ENCODE measurements around the gene CLK3.
"Not testable (repeated sequence)": the region's sequence is repeated elsewhere in the genome, so short reads cannot be mapped to it uniquely, and the experiment has no call there.

CLK3 gene

DNA sequence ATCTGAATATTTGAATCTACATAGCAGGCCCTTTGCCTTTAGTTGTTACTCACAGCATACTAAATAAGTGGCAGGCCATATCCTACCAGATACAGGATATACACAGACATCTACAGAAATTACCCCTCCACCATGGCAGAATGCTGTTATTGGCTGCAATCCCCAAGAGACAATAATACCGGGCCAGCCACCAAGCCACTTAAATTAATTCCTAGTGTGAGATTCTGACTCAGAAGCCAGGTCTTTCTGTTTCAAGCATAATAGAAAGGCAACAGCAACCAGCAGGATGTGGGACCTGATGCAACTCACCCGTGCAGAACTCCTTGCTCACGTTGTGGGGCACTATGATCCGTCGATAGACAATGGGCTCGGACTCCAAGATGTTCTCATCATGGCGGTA, 39.8 kb downstream of the CLK3 start:
- no peak overlapping the region for H3K4me3 ChIP-seq (replicated peaks; ENCODE audit: insufficient read depth, low read length)
- H3K27me3 ChIP-seq (ENCODE audit: insufficient read depth, poor library complexity, severe bottlenecking): no peaks in the 10 kb centered on the region
- no peak overlapping the region for H3K27ac ChIP-seq (replicated peaks)
- DNase-seq (ENCODE audit: low read depth in 1 of 2, low spot score in 1 of 2): no peak
- TF ChIP-seq GABPA (IDR thresholded peaks at IDR 0.05; ENCODE audit: low read depth): no peak
- no peak for TF ChIP-seq SPI1 (IDR thresholded peaks at IDR 0.05; ENCODE audit: borderline replicate concordance, low read depth)
- TF ChIP-seq POLR2AphosphoS5 (IDR thresholded peaks at IDR 0.05; ENCODE audit: low read depth): no peak
- no peak for TF ChIP-seq REST (IDR thresholded peaks at IDR 0.05; ENCODE audit: insufficient replicate concordance, low read depth)
- TF ChIP-seq, protein P1, sequence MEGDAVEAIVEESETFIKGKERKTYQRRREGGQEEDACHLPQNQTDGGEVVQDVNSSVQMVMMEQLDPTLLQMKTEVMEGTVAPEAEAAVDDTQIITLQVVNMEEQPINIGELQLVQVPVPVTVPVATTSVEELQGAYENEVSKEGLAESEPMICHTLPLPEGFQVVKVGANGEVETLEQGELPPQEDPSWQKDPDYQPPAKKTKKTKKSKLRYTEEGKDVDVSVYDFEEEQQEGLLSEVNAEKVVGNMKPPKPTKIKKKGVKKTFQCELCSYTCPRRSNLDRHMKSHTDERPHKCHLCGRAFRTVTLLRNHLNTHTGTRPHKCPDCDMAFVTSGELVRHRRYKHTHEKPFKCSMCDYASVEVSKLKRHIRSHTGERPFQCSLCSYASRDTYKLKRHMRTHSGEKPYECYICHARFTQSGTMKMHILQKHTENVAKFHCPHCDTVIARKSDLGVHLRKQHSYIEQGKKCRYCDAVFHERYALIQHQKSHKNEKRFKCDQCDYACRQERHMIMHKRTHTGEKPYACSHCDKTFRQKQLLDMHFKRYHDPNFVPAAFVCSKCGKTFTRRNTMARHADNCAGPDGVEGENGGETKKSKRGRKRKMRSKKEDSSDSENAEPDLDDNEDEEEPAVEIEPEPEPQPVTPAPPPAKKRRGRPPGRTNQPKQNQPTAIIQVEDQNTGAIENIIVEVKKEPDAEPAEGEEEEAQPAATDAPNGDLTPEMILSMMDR (IDR thresholded peaks at IDR 0.05; ENCODE audit: insufficient read depth, low read length): no peak

DNA sequence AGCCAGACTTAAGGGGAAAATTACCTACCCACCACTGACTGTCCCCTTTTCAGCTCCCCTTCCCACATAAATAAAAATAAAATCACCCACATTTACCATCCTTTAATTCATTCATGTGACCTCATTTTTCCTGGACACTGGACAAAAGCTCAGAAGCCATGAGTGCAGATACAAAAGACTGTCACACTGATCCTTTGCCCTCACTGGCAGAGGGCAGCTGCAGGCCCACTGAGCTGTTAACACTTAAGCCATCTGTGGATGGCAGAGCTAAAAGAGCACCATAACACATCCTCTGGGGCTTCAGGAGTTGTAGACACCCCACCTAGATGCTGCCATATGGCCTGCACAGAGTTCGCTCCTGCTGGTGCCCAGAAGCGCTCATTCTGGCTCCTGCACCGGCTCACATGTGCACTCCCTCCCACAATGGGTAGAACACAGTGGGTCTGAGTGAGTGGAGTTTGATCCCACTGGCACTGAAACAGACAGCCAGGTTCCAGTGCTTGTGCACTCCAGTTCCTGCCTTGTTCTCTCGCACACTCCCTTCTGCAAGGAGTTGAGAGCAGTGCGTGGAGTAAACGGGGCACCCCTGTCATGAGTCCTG, 41.4 kb downstream of the CLK3 start:
- no peak for DNase-seq (ENCODE audit: low read depth in 1 of 2, low spot score in 1 of 2)
- TF ChIP-seq REST (IDR thresholded peaks at IDR 0.05; ENCODE audit: insufficient replicate concordance, low read depth) (no peak), GABPA (IDR thresholded peaks at IDR 0.05; ENCODE audit: low read depth) (no peak), SPI1 (IDR thresholded peaks at IDR 0.05; ENCODE audit: borderline replicate concordance, low read depth) (no peak), POLR2AphosphoS5 (IDR thresholded peaks at IDR 0.05; ENCODE audit: low read depth) (no peak)
- TF ChIP-seq, protein P1 (IDR thresholded peaks at IDR 0.05; ENCODE audit: insufficient read depth, low read length): no peak
- Histone ChIP-seq H3K4me3 (replicated peaks; ENCODE audit: insufficient read depth, low read length) (no peak overlapping the region), H3K27me3 (ENCODE audit: insufficient read depth, poor library complexity, severe bottlenecking) (no peaks in the 10 kb centered on the region), H3K27ac (replicated peaks) (no peak overlapping the region)

- Histone ChIP-seq H3K4me3 (replicated peaks; ENCODE audit: insufficient read depth, low read length) (no peak overlapping the region), H3K27ac (replicated peaks) (no peak overlapping the region), H3K27me3 (ENCODE audit: insufficient read depth, poor library complexity, severe bottlenecking) (no peaks in the 10 kb centered on the region)
- DNase-seq (ENCODE audit: low read depth in 1 of 2, low spot score in 1 of 2): no peak
- TF ChIP-seq, protein P1 (IDR thresholded peaks at IDR 0.05; ENCODE audit: insufficient read depth, low read length): no peak
- TF ChIP-seq POLR2AphosphoS5 (IDR thresholded peaks at IDR 0.05; ENCODE audit: low read depth): no peak
- no peak for TF ChIP-seq REST (IDR thresholded peaks at IDR 0.05; ENCODE audit: insufficient replicate concordance, low read depth)
- TF ChIP-seq GABPA (IDR thresholded peaks at IDR 0.05; ENCODE audit: low read depth): no peak
- no peak for TF ChIP-seq SPI1 (IDR thresholded peaks at IDR 0.05; ENCODE audit: borderline replicate concordance, low read depth)
Measured at GRCh38 chr15:74657846-74658245, 42.2 kb downstream of the CLK3 start.

DNA sequence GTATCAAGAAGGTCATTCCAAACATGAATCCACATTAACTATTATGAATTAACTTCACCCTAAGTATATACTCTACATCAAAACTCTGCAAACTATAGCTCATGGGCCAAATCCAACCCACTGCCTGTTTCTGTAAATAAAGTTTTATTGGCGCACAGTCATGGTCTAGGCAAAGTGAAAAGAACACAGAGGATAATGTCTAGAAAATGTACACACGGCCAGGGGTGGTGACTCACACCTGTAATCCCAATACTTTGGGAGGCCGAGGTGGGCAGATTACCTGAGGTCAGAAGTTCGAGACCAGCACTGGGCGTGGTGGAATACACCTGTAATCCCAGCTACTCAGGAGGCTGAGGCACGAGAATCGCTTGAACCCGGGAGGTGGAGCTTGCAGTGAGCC, 45.6 kb downstream of the CLK3 start:
- DNase-seq (ENCODE audit: low read depth in 1 of 2, low spot score in 1 of 2); H3K4me3 ChIP-seq (replicated peaks; ENCODE audit: insufficient read depth, low read length); H3K27ac ChIP-seq (replicated peaks); H3K27me3 ChIP-seq (ENCODE audit: insufficient read depth, poor library complexity, severe bottlenecking): not testable (repeated sequence)

Data from HL-60 (cell line).